ENCODE results near the gene PLXNA2. TPM values are rescaled to one million over a fixed set of nuclear protein-coding genes. Genes with fewer than 3 reads are reported as not detected.

The PLXNA2 gene
- polyA plus RNA-seq, 1 of the 3 experiments (the other 2 are of a cell fraction), result 8.5 TPM

- no peak for DNase-seq
- Histone ChIP-seq H2AFZ (ENCODE audit: low read depth) (no peak overlapping the region), H3K4me1 (ENCODE audit: control insufficient read depth in 1 of 2, insufficient read depth in 2 of 2, low read depth in 1 of 2, low read length in 1 of 2) (peaks cover 6 to 21% of the 10 kb centered on the region in 2 experiments; a peak in 3 of 4 replicates), H3K79me2 (ENCODE audit: insufficient read depth) (peaks cover 8% of the 10 kb centered on the region; the same call in 1 of the 2 replicates), H3K4me3 (ENCODE audit: low read depth in 2 of 2, low read length in 1 of 2) (no peak overlapping the region), H3K36me3 (replicated peaks in 1 of 2; ENCODE audit: control insufficient read depth in 1 of 2, insufficient read depth in 2 of 2, low read length in 1 of 2) (peaks cover 3 to 4% of the 10 kb centered on the region in 2 experiments), H3K27ac (ENCODE audit: low read depth in 2 of 2, low read length in 1 of 2) (no peak overlapping the region), H3K27me3 (ENCODE audit: insufficient read depth) (no peaks in the 10 kb centered on the region), H3K9ac (no peak overlapping the region), H3K4me2 (no peak overlapping the region), H3F3A (replicated peaks; ENCODE audit: insufficient read depth) (no peaks in the 10 kb centered on the region), H3K9me2 (no peaks in the 10 kb centered on the region), H4K20me1 (ENCODE audit: insufficient read depth) (no peaks in the 10 kb centered on the region), H3K9me3 (no peaks in the 10 kb centered on the region)
- 55% methylated on average over 5 of the region's 5 CpGs for WGBS (ENCODE audit: low lambda C conversion rate)
- TF ChIP-seq RXRA (IDR thresholded peaks at IDR 0.05; ENCODE audit: borderline replicate concordance, low read depth), result no peak
- no peak for TF ChIP-seq JUND (IDR thresholded peaks at IDR 0.05)
- no peak for TF ChIP-seq RFX5 (IDR thresholded peaks at IDR 0.05; ENCODE audit: low read length)
- TF ChIP-seq, protein P1, sequence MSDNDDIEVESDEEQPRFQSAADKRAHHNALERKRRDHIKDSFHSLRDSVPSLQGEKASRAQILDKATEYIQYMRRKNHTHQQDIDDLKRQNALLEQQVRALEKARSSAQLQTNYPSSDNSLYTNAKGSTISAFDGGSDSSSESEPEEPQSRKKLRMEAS (IDR thresholded peaks at IDR 0.05; ENCODE audit: low read depth), result no peak
- no peak for TF ChIP-seq MEF2A (IDR thresholded peaks at IDR 0.05; ENCODE audit: borderline replicate concordance, low read depth)
- TF ChIP-seq SMC3 (IDR thresholded peaks at IDR 0.05; ENCODE audit: low read depth, low read length), result no peak
- TF ChIP-seq, protein P2, sequence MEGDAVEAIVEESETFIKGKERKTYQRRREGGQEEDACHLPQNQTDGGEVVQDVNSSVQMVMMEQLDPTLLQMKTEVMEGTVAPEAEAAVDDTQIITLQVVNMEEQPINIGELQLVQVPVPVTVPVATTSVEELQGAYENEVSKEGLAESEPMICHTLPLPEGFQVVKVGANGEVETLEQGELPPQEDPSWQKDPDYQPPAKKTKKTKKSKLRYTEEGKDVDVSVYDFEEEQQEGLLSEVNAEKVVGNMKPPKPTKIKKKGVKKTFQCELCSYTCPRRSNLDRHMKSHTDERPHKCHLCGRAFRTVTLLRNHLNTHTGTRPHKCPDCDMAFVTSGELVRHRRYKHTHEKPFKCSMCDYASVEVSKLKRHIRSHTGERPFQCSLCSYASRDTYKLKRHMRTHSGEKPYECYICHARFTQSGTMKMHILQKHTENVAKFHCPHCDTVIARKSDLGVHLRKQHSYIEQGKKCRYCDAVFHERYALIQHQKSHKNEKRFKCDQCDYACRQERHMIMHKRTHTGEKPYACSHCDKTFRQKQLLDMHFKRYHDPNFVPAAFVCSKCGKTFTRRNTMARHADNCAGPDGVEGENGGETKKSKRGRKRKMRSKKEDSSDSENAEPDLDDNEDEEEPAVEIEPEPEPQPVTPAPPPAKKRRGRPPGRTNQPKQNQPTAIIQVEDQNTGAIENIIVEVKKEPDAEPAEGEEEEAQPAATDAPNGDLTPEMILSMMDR (IDR thresholded peaks at IDR 0.05), result no peak
- TF ChIP-seq EZH2phosphoT487 (IDR thresholded peaks at IDR 0.05; ENCODE audit: borderline replicate concordance, low read depth), result no peak
- no peak for TF ChIP-seq YY1 (IDR thresholded peaks at IDR 0.05; ENCODE audit: low read depth)
- TF ChIP-seq FOXM1 (IDR thresholded peaks at IDR 0.05; ENCODE audit: low read depth), result no peak
- no peak for TF ChIP-seq GABPA (IDR thresholded peaks at IDR 0.05; ENCODE audit: low read depth)
- TF ChIP-seq, protein P3, sequence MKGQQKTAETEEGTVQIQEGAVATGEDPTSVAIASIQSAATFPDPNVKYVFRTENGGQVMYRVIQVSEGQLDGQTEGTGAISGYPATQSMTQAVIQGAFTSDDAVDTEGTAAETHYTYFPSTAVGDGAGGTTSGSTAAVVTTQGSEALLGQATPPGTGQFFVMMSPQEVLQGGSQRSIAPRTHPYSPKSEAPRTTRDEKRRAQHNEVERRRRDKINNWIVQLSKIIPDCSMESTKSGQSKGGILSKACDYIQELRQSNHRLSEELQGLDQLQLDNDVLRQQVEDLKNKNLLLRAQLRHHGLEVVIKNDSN (IDR thresholded peaks at IDR 0.05; ENCODE audit: borderline replicate concordance, low read depth), result no peak
- no peak for TF ChIP-seq CHD2 (IDR thresholded peaks at IDR 0.05; ENCODE audit: low read length, partially characterized antibody)
- TF ChIP-seq, protein P4, sequence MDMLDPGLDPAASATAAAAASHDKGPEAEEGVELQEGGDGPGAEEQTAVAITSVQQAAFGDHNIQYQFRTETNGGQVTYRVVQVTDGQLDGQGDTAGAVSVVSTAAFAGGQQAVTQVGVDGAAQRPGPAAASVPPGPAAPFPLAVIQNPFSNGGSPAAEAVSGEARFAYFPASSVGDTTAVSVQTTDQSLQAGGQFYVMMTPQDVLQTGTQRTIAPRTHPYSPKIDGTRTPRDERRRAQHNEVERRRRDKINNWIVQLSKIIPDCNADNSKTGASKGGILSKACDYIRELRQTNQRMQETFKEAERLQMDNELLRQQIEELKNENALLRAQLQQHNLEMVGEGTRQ (IDR thresholded peaks at IDR 0.05; ENCODE audit: borderline replicate concordance, low read depth, low read length), result no peak
- no peak for TF ChIP-seq RCOR1 (IDR thresholded peaks at IDR 0.05; ENCODE audit: low read length)
- TF ChIP-seq TCF12 (IDR thresholded peaks at IDR 0.05), result no peak
- TF ChIP-seq RAD21 (IDR thresholded peaks at IDR 0.05; ENCODE audit: low read length), result no peak
- POLR2A ChIA-PET, result no interaction called here
- CTCF ChIA-PET, result interaction anchor here (1.1 to 1.2 kb wide), 5 partner anchors 13 to 127 kb away, joined by 3 to 7 read pairs (median 4); no protein-coding TSS in a partner anchor
Observed at GRCh38 chr1:208118306-208118705, 125.9 kb downstream of the PLXNA2 start.

All from SK-N-SH (cell line).